ENCODE data around the gene PRKN.

The PRKN gene

GRCh38 chr6:162244031-162244430 is 483.5 kb downstream of the PRKN start:
- no peak for DNase-seq (ENCODE audit: low read depth in 3 of 3)

- no peak for DNase-seq (ENCODE audit: low read depth in 3 of 3)
These were observed 484.7 kb downstream of the PRKN start for GRCh38 chr6:162242915-162243314.

GRCh38 chr6:162239330-162239729 is 488.2 kb downstream of the PRKN start:
- DNase-seq (ENCODE audit: low read depth in 3 of 3): no peak

GRCh38 chr6:162238675-162239074 is 488.9 kb downstream of the PRKN start:
- no peak for DNase-seq (ENCODE audit: low read depth in 3 of 3)

DNA sequence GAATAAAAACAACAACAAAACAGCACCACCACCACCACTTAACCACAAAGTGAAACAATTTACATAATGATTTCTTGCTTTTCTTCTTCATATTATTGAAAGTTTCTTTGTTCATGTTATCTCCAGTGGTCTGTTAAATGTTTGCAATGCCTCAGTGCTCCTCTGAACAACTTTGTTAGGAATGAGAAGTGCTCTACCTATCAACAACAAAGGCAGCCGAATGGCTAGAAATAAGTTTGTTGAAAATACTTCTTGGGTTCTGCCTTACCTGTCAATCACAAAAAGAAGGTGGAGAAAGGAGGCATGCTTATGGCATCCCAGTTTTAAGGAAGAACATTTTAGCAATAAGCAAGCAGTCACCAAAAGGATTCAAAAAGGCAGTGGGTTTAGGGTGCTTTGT is 490.2 kb downstream of the PRKN start:
- DNase-seq (ENCODE audit: low read depth in 3 of 3): no peak

DNA sequence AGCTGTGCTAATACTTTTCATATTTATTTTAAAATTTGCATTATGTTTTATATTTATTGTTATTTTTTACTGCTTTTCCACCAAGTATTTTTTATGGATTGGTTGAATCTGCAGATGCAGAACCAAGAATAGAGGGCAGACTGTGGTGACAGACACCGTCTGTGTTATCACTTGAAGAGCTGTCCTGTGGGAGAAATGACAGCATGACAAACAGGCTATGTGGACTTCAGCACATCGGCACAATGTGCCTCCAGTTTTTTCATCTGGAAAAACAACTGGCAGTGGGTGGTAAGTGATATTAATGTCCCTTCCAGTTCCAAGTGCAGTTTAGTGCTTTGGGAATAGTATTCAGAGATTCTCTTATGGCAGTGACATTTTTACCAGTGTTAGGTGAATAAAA is 492.9 kb downstream of the PRKN start:
- DNase-seq (ENCODE audit: low read depth in 3 of 3): no peak

DNA sequence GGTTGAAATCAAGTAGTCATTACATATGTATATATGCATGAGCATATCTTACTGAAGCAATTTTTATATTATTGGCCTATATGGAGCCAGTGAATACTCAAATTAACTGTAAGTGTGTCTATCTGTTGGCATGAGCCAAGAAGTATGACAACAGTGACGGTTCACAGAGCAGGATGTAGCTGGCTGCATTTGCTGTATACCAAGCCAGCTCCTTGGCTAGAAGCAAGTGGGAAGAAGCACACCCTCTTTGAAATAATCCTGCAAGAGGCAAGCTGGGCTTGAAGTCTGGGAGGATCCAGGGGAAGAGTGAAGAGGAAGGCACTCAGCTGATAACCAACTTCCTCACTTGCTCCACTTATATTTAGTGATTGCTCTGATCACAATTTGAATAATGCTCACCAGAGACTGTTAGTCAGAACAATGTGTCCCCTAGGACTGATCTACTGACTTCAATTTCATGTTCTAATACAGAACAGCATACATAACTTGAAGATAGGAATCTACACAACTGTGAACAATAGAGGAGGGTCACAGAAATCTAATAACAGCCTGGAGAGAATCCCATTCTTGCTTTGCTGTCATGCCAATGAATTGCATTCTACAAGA is 497.3 kb downstream of the PRKN start:
- no peak for DNase-seq (ENCODE audit: low read depth in 3 of 3)

- DNase-seq (ENCODE audit: low read depth in 3 of 3): no peak
These were observed 498.5 kb downstream of the PRKN start for GRCh38 chr6:162229093-162229492.

GRCh38 chr6:162226803-162227202 is 500.8 kb downstream of the PRKN start:
- DNase-seq (ENCODE audit: low read depth in 3 of 3): no peak

GRCh38 chr6:162222521-162222920 is 505.0 kb downstream of the PRKN start:
- DNase-seq (ENCODE audit: low read depth in 3 of 3): no peak

DNA sequence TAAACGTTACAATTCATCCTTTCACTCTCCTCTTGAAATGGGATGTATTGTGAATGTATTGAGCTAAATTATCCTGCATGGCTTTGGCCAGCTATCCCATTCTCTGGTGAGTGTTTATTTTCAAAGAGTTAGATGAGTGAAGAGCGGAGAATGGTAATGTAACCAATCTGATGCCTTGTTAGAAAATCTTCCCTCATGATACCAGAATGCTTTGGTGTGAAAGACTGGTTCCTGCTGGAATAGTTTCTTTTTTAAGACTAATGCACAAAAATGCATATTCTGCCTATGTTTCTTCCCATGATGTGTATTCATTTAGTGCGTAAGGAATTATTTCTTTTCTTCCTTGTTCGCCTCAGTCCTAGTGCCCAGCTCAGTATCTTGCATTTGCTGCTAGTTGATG is 506.7 kb downstream of the PRKN start:
- no peak for DNase-seq (ENCODE audit: low read depth in 3 of 3)

GRCh38 chr6:162219266-162219665 is 508.3 kb downstream of the PRKN start:
- DNase-seq (ENCODE audit: low read depth in 3 of 3): no peak

DNA sequence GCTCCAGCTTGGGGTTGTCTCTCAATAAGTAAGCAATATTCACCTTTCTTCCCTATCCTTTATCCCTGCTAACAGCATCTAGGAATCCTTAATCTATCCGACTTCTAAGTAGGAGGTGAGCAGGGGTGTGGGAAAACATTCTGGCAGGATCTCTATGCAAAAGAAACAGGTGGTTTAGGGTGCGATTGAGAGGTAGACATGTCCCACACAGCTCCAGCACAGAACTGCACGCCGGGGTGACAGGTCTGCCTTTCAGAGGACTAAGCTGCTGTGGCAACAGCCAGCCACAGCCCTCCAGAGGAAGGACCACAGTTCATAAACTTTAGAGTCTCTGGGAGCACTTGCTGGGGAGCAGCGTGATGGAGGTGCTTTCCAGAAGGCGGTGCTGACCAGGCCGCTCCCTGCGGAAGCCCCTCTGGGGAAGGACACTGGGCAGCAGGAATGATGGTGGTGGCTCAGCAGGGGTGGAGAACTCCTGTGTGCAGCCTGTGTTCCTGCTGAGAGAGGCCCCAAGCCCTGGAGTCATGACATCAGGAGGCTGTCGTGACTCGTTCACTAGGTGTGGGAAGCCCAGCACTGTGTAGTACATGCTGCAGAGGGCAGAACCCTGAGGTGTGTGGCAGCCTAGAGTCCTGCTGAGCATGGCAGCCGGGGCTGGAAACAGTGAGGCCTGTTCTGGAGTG is 509.6 kb downstream of the PRKN start:
- DNase-seq (ENCODE audit: low read depth in 3 of 3): no peak

- DNase-seq (ENCODE audit: low read depth in 3 of 3): no peak
These were observed 510.5 kb downstream of the PRKN start for GRCh38 chr6:162217058-162217457.

- no peak for DNase-seq (ENCODE audit: low read depth in 3 of 3)
These were observed 515.8 kb downstream of the PRKN start for GRCh38 chr6:162211777-162212176.

DNA sequence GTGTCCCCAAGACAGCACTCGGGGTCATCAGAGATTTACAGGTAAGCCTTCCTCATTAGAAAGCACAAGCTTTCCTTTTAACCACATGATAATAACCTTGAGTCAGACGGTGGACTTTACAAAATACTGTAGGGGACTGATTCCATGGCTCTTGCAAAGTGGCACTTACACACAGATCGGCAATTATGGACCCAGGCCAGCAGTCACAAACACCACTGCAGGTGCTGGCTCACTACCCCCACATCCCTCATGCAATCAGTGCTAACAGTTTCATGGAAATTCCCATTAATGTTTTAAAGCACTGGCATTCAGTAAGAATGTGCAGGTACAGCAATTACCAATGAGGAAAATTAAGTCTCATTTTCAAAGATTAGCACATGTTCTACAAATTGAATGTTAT is 516.5 kb downstream of the PRKN start:
- no peak for DNase-seq (ENCODE audit: low read depth in 3 of 3)

DNA sequence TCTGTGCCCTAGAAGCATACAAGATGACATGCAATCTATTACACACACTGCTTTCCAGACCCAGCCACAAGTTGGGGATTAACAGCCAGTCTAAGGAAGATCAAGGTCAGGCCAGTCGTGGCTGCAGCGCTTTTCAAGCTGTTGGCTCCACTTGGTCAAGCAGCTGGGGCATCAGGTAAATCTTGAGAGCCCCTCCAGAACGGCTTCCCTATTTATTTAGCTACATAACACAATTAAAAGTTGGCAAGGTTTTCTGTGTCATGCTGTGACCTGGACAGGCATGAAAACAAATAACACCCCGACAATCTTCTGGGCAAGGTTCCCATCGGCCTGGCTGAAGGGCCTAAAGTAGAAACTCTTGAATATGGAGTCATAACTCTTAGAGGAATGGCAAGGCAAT is 524.3 kb downstream of the PRKN start:
- DNase-seq (ENCODE audit: low read depth in 3 of 3): no peak

DNA sequence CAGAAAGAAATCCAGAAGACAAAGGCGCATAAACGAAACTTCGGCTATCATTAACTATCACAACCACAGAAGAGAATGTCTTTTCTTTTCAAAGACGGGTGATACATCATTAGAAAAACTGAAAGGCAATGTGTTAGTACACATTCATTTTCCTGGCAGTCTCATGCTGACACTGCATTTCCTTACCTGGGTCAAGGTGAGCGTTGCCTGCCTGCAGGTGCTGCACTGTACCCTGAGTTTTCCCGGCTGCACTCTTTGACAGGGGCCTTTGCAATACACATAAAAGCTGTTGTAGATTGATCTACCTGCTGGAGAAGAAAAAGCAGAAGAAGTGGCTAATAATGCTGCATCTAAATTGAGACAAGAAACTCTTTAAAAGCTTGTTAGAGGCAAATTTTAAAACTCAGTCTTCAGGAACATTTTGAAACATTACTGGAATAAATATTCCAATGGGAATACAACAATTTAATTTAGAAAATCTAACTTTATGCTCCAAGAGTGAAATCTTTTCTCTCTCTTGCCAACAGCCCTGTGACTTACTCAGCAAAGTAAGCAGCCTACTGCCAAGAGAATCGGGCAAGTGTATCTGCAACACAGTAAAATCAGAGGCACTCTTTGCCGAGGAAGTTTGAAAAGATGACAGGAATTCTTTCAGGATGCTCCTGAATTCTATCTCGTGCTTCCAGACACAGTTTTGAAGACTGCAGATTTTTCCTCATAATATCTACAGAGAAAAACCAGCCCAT is 526.4 kb downstream of the PRKN start:
- DNase-seq (ENCODE audit: low read depth in 3 of 3): no peak

DNA sequence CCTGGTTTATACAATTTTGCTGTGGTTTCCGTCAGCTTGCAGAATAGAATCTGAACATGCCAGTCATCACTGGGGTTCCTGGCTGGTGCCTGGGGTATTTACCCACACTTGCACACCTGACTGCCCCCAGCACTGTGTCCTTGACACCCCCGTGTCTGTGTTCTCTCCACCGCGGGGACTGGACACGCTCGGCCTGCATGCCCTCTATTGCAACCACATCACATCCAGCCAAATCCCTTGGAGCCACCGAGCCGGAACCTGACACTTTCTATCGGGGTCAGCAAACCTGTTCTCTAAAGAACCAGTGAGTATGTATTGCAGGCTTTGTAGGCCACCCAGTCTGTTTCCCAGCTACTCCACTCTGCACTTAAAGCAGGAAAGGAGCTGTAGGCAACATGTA is 527.5 kb downstream of the PRKN start:
- DNase-seq (ENCODE audit: low read depth in 3 of 3): no peak

DNA sequence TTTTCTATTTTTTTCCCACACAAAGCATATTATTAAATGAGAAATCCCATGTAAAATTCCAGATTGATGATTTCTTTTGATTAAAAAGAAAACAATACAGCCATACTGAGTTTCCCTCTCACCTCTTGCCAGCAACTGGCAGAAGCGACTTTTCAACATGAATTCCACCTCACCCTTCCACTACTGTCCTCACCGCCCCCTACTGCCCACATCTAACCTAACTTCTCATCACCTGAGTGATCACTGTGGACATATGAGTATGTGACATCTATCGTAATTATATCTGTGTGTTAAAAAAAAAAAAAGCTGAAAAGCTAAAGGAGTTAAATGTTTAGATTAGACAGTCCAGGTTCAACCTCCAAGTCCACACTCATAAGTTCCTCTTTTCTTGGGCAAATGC is 528.6 kb downstream of the PRKN start:
- no peak for DNase-seq (ENCODE audit: low read depth in 3 of 3)

DNA sequence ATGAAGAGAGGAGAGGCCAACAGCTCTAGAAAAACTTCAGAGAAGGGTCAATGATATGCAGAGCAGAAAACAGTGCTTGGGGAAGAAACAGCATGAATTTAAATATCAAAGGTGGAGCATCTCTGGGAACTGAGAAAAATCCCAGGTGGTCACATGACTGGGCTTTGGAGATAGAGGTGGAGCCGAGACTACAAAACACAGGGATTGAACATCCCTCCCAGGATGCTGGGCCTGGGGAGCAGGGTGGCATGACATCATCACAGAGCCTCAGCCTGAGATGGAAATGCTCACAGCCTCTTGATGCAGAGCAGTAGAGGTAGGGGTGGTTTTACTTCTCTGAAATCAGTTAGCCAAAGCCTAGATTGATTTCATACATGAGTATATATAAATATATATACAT is 529.5 kb downstream of the PRKN start:
- no peak for DNase-seq (ENCODE audit: low read depth in 3 of 3)

DNA sequence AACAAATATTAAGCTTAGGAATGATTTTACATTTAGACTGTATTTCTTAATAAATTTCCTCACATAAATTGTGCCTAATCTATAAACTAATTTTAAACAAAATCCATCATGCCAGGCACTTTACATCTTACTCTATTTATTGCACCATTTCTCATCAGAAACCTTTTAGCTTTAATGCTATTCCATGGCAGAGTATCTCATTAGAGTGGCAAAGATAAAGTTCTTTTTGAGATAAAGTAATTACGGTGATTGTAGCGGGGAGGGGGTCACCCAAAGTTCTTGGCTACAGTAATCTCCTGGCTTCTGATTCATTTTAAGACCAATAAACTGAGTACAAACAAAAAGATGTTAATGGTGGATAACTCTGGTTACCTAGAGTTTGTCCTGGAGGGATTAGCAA is 532.1 kb downstream of the PRKN start:
- DNase-seq (ENCODE audit: low read depth in 3 of 3): no peak

GRCh38 chr6:162190981-162191380 is 536.6 kb downstream of the PRKN start:
- DNase-seq (ENCODE audit: low read depth in 3 of 3): no peak
